GM23338 (cell line): Measurements from ENCODE around the gene MFSD8. TPM values are rescaled to one million over a fixed set of nuclear protein-coding genes. Genes with fewer than 3 reads are reported as not detected.
"Not testable (repeated sequence)": the region's sequence is repeated elsewhere in the genome, so short reads cannot be mapped to it uniquely, and the experiment has no call there.

Experiments
- ATAC-seq: fragments of 200-7000 bp; cut with Tn5 transposase; 3 replicates; pipeline ENCODE4 v1.9.1; 2020
- DNase-seq: peaks from one replicate; pipeline ENCODE4 v3.0.0-alpha.2; 2015; ENCODE audit warnings: low spot score
- H2AFZ ChIP-seq: fragments of 200-600 bp; sonication (generic); 2 replicates; pipeline ENCODE4 v1.8.0; 2016; ENCODE audit warnings: antibody characterized with exemption, mild to moderate bottlenecking, moderate library complexity
- H3F3A ChIP-seq: fragments of 200-600 bp; sonication (generic); replicated peaks from 2 replicates; pipeline ENCODE4 v1.8.0; 2017; ENCODE audit warnings: antibody characterized with exemption, mixed run types, low read depth
- H3K27ac ChIP-seq: fragments of 200-600 bp; sonication (generic); 2 replicates; pipeline ENCODE4 v1.6.1; 2016; ENCODE audit warnings: low read depth
- H3K27me3 ChIP-seq: fragments of 200-600 bp; sonication (generic); 2 replicates; pipeline ENCODE4 v1.8.0; 2016; ENCODE audit warnings: mild to moderate bottlenecking, mixed run types, moderate library complexity; ENCODE audit not compliant: insufficient read depth
- H3K36me3 ChIP-seq: fragments of 200-600 bp; sonication (generic); 2 replicates; pipeline ENCODE4 v1.8.0; 2016; ENCODE audit warnings: mild to moderate bottlenecking; ENCODE audit not compliant: insufficient read depth
- H3K4me1 ChIP-seq: fragments of 200-600 bp; sonication (generic); 2 replicates; pipeline ENCODE4 v1.8.0; 2016; ENCODE audit warnings: mild to moderate bottlenecking, moderate library complexity; ENCODE audit not compliant: insufficient read depth
- H3K4me2 ChIP-seq: fragments of 200-600 bp; sonication (generic); 2 replicates; pipeline ENCODE4 v1.7.1; 2017; ENCODE audit warnings: mixed run types
- H3K4me3 ChIP-seq: fragments of 200-600 bp; sonication (generic); 2 replicates; pipeline ENCODE4 v1.6.1; 2016; ENCODE audit warnings: mixed run types
- H3K79me2 ChIP-seq: fragments of 200-600 bp; sonication (generic); replicated peaks from 2 replicates; pipeline ENCODE4 v1.8.0; 2017; ENCODE audit warnings: mild to moderate bottlenecking; ENCODE audit not compliant: insufficient read depth
- H3K9me2 ChIP-seq: fragments of 200-600 bp; sonication (generic); 2 replicates; pipeline ENCODE4 v1.8.0; 2017; ENCODE audit not compliant: insufficient read depth
- H4K20me1 ChIP-seq: fragments of 200-600 bp; sonication (generic); replicated peaks from 2 replicates; pipeline ENCODE4 v1.8.0; 2017; ENCODE audit warnings: mild to moderate bottlenecking; ENCODE audit not compliant: insufficient read depth
- H3K27ac Mint-ChIP-seq: 2 replicates; pipeline ENCODE4 v1.8.0; 2020; ENCODE audit warnings: inconsistent platforms, mild to moderate bottlenecking, moderate library complexity, mixed read lengths
- H3K27me3 Mint-ChIP-seq: 3 replicates; pipeline ENCODE4 v1.8.0; 2022; ENCODE audit warnings: low read depth, mild to moderate bottlenecking, moderate library complexity, mixed read lengths, inconsistent platforms; ENCODE audit not compliant: insufficient read depth, poor library complexity
- H3K36me3 Mint-ChIP-seq: 3 replicates; pipeline ENCODE4 v1.8.0; 2021; ENCODE audit warnings: low read depth, mild to moderate bottlenecking, inconsistent platforms, moderate library complexity, mixed read lengths
- H3K4me1 Mint-ChIP-seq: 3 replicates; pipeline ENCODE4 v1.8.0; 2020; ENCODE audit warnings: mild to moderate bottlenecking, inconsistent platforms, mixed read lengths
- H3K4me3 Mint-ChIP-seq: 3 replicates; pipeline ENCODE4 v1.8.0; 2021; ENCODE audit warnings: moderate library complexity, mild to moderate bottlenecking, inconsistent platforms, mixed read lengths
- H3K9me3 Mint-ChIP-seq: 3 replicates; pipeline ENCODE4 v1.8.0; 2020; ENCODE audit warnings: moderate library complexity, mild to moderate bottlenecking, inconsistent platforms, mixed read lengths
- CTCF ChIP-seq, 2 experiments: fragments of 200-600 bp in 1 of 2; sonication (generic) in 1 of 2; conservative IDR thresholded peaks; 2 replicates each; pipeline versions ENCODE4 v1.5.1 to v1.6.1; 2016 to 2017; ENCODE audit warnings: antibody characterized with exemption in 2 of 2, low read depth in 2 of 2, mild to moderate bottlenecking in 2 of 2, moderate library complexity in 1 of 2
- ETS1 ChIP-seq: IDR thresholded peaks from 2 replicates; pipeline ENCODE4 v1.6.1; 2016; ENCODE audit warnings: antibody characterized with exemption
- EZH2 ChIP-seq: fragments of 200-600 bp; sonication (generic); IDR thresholded peaks from one replicate; pipeline ENCODE4 v1.8.0; 2017; ENCODE audit warnings: antibody characterized with exemption, mild to moderate bottlenecking, low read depth; ENCODE audit not compliant: unreplicated experiment
- EZH2phosphoT487 ChIP-seq: fragments of 200-600 bp; sonication (generic); IDR thresholded peaks from one replicate; pipeline ENCODE4 v1.8.1; 2018; ENCODE audit warnings: antibody characterized with exemption; ENCODE audit not compliant: unreplicated experiment
- JUNB ChIP-seq: IDR thresholded peaks from one replicate; pipeline ENCODE4 v1.6.1; 2016; ENCODE audit warnings: antibody characterized with exemption; ENCODE audit not compliant: unreplicated experiment
- POLR2AphosphoS5 ChIP-seq: IDR thresholded peaks from 2 replicates; pipeline ENCODE4 v1.6.1; 2016; ENCODE audit warnings: antibody characterized with exemption, low read depth
- REST ChIP-seq: IDR thresholded peaks from one replicate; pipeline ENCODE4 v1.6.1; 2018; ENCODE audit warnings: antibody characterized with exemption; ENCODE audit not compliant: unreplicated experiment
- STAT1 ChIP-seq: IDR thresholded peaks from one replicate; pipeline ENCODE4 v1.6.1; 2016; ENCODE audit warnings: antibody characterized with exemption; ENCODE audit not compliant: unreplicated experiment
- ZNF114 ChIP-seq: fragments of 250-450 bp; sonication (Bioruptor Pico); IDR thresholded peaks from 2 replicates; pipeline ENCODE4 v1.5.0; 2020; ENCODE audit warnings: mild to moderate bottlenecking, moderate library complexity
- ZNF462 ChIP-seq: fragments of 250-450 bp; sonication (Bioruptor Pico); IDR thresholded peaks from 2 replicates; pipeline ENCODE4 v1.5.0; 2020; ENCODE audit warnings: mild to moderate bottlenecking, moderate library complexity
- polyA plus RNA-seq: library from polyadenylated mRNA; unstranded; fragments of >200 nt; fragmentation: Nextera tagmentation; extraction: Ambion mirVana; gene quantifications from 2 replicates; pipeline ENCODE4 v1.2.1, GENCODE V29; 2016
- total RNA-seq: library from RNA; depleted of rRNA; stranded (reverse); fragments of >200 nt; shearing (Covaris generic); gene quantifications from 2 replicates; pipeline ENCODE4 v1.2.3, GENCODE V29; 2014

Gene MFSD8
- total and polyA plus RNA-seq, 2 experiments from 2014 or later = 23.6 to 24.0 TPM

- not testable (repeated sequence) for H3K36me3 Mint-ChIP-seq, H3K9me2 ChIP-seq, H3K9me3 Mint-ChIP-seq, H3K27ac Mint-ChIP-seq, H3K36me3 ChIP-seq, H3K4me1 Mint-ChIP-seq, H3K4me3 ChIP-seq, H4K20me1 ChIP-seq, H3K27me3 Mint-ChIP-seq, H3K27ac ChIP-seq, ATAC-seq, DNase-seq, H3K4me3 Mint-ChIP-seq, H3K27me3 ChIP-seq, H2AFZ ChIP-seq, H3F3A ChIP-seq, H3K4me2 ChIP-seq
- H3K4me1 ChIP-seq = peaks cover 11% of the 10 kb centered on the region
- peaks cover 78% of the 10 kb centered on the region for H3K79me2 ChIP-seq
Measured at GRCh38 chr4:127970925-127971324, 6.0 kb upstream of the MFSD8 start.

GRCh38 chr4:127968586-127968985 is 3.6 kb upstream of the MFSD8 start:
- ATAC-seq (no peak), DNase-seq (no peak)
- H4K20me1 ChIP-seq = peaks cover 9% of the 10 kb centered on the region; the same call in 1 of the 2 replicates
- H3K36me3 ChIP-seq = no peaks in the 10 kb centered on the region
- 0 out of 2 replicates have a peak overlapping the region, but pooled peaks have one; percentile 2 for H3K27ac ChIP-seq
- Mint-ChIP-seq H3K4me1 (peaks cover 6% of the 10 kb centered on the region), H3K36me3 (peaks cover under 1% of the 10 kb centered on the region), H3K27ac (no peak overlapping the region), H3K27me3 (peaks cover 11% of the 10 kb centered on the region), H3K4me3 (no peak overlapping the region), H3K9me3 (no peaks in the 10 kb centered on the region)
- H3K4me2 ChIP-seq = no peak overlapping the region
- H3K27me3 ChIP-seq = no peaks in the 10 kb centered on the region
- no peak overlapping the region for H2AFZ ChIP-seq
- H3K4me3 ChIP-seq = no peak overlapping the region
- H3K79me2 ChIP-seq = peaks cover 72% of the 10 kb centered on the region
- H3F3A ChIP-seq = peaks cover 6% of the 10 kb centered on the region
- H3K4me1 ChIP-seq = peaks cover 11% of the 10 kb centered on the region
- no peaks in the 10 kb centered on the region for H3K9me2 ChIP-seq
- TF ChIP-seq STAT1 (no peak), REST (no peak), JUNB (no peak), ZNF114 (CRISPR knock-in tag) (no peak), POLR2AphosphoS5 (no peak), ETS1 (no peak), EZH2 (no peak), ZNF462 (no peak), EZH2phosphoT487 (no peak), CTCF (conservative IDR thresholded peaks at IDR 0.05; ENCODE audit: low read depth in 2 of 2) (no peak)
